Left ventricle myocardium inferior (tissue), 1 donor: ENCODE data around the gene METTL18. TPM values are rescaled to one million over a fixed set of nuclear protein-coding genes. Genes with fewer than 3 reads are reported as not detected.
A peak's percentile ranks its signal among the peaks of the same experiment; 100 is the strongest.

Source experiments
- DNase-seq: peaks from one replicate; pipeline ENCODE4 v3.0.0-alpha.2; 2020
- H3K27ac ChIP-seq: fragments of 200-600 bp; replicated peaks from 2 replicates; pipeline ENCODE4 v1.8.0; 2021
- H3K27me3 ChIP-seq: fragments of 200-600 bp; 2 replicates; pipeline ENCODE4 v1.8.0; 2021; ENCODE audit warnings: low read depth
- H3K36me3 ChIP-seq: fragments of 200-600 bp; 2 replicates; pipeline ENCODE4 v1.8.0; 2021
- H3K4me1 ChIP-seq: fragments of 200-600 bp; 2 replicates; pipeline ENCODE4 v1.8.0; 2021
- H3K4me3 ChIP-seq: fragments of 200-600 bp; 2 replicates; pipeline ENCODE4 v1.8.0; 2021; ENCODE audit warnings: mild to moderate bottlenecking, moderate library complexity
- H3K9me3 ChIP-seq: fragments of 200-600 bp; replicated peaks from 2 replicates; pipeline ENCODE4 v1.8.0; 2021
- CTCF ChIP-seq: fragments of 200-600 bp; IDR thresholded peaks from 2 replicates; pipeline ENCODE4 v1.8.0; 2021; ENCODE audit warnings: antibody characterized with exemption, mild to moderate bottlenecking, borderline replicate concordance
- intact Hi-C: fragments of 100-400 bp; cut with micrococcal nuclease; formaldehyde crosslinking; loops from one replicate; pipeline ENCODE4 v1.11.0; 2022
- total RNA-seq: library from RNA; stranded (reverse); fragmentation: NEBNext Ultra II Directional; extraction: Animal tissue kit (Norgen Biotek cat#: 25700); gene quantifications from one replicate; pipeline ENCODE4 v1.2.1, GENCODE V29; 2021
- donor health status: DM: no; HTN: yes; CAD: no; lungs with severe emphysema.

The METTL18 gene
- total RNA-seq, 1 donor from 2014 or later = 5.9 TPM

GRCh38 chr1:169759038-169759437 lies 35.7 kb downstream of the METTL18 start:
- Histone ChIP-seq H3K36me3 (no peaks in the 10 kb centered on the region), H3K27ac (no peak overlapping the region), H3K4me1 (no peaks in the 10 kb centered on the region), H3K4me3 (no peak overlapping the region), H3K27me3 (peaks cover 19% of the 10 kb centered on the region), H3K9me3 (no peaks in the 10 kb centered on the region)
- intact Hi-C loops = no loop called here
- no peak for DNase-seq
- TF ChIP-seq CTCF = no peak

DNA sequence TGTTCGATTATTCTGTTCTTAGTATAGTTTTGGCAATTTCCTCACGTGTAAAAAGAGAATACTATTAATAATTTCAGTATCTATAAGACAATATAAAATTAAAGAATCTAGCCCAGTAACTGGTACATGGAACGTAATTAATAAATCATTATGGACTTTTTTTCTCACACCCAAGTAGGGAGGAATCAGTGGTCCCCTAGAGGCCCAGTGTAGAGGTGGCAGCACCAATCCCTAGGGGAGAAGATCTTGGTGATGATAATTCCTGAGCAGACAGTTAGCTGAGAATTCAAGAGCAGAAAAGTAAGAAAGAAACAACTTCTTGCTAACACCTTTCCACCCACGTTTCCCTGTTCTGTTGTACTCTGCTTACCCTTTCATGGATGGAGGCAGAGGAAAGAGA lies 41.2 kb downstream of the METTL18 start:
- no peak for DNase-seq
- Histone ChIP-seq H3K27me3 (peaks cover 24% of the 10 kb centered on the region), H3K27ac (no peak overlapping the region), H3K4me1 (no peaks in the 10 kb centered on the region), H3K36me3 (no peaks in the 10 kb centered on the region), H3K4me3 (no peak overlapping the region), H3K9me3 (no peaks in the 10 kb centered on the region)
- TF ChIP-seq CTCF = no peak
- intact Hi-C loops = no loop called here

- DNase-seq = no peak
- H3K4me3 ChIP-seq = no peak overlapping the region
- intact Hi-C loops = no loop called here
- H3K4me1 ChIP-seq = peaks cover 1% of the 10 kb centered on the region
- no peaks in the 10 kb centered on the region for H3K9me3 ChIP-seq
- no peaks in the 10 kb centered on the region for H3K36me3 ChIP-seq
- TF ChIP-seq CTCF = no peak
- peaks cover 11% of the 10 kb centered on the region for H3K27me3 ChIP-seq
- H3K27ac ChIP-seq = no peak overlapping the region
These were observed 44.7 kb downstream of the METTL18 start for GRCh38 chr1:169750041-169750440.

GRCh38 chr1:169746550-169746949 lies 48.2 kb downstream of the METTL18 start:
- TF ChIP-seq CTCF = no peak
- Histone ChIP-seq H3K4me1 (peaks cover 7% of the 10 kb centered on the region), H3K36me3 (no peaks in the 10 kb centered on the region), H3K4me3 (no peak overlapping the region), H3K27me3 (no peaks in the 10 kb centered on the region), H3K27ac (no peak overlapping the region), H3K9me3 (no peaks in the 10 kb centered on the region)
- intact Hi-C loops = no loop called here
- no peak for DNase-seq

- no peak for TF ChIP-seq CTCF
- no peak overlapping the region for H3K4me3 ChIP-seq
- no peaks in the 10 kb centered on the region for H3K27me3 ChIP-seq
- H3K36me3 ChIP-seq = no peaks in the 10 kb centered on the region
- intact Hi-C loops = no loop called here
- no peaks in the 10 kb centered on the region for H3K9me3 ChIP-seq
- H3K27ac ChIP-seq = peak overlapping the region; percentile 17
- no peak for DNase-seq
- peaks cover 20% of the 10 kb centered on the region for H3K4me1 ChIP-seq
These were observed 49.5 kb downstream of the METTL18 start for GRCh38 chr1:169745015-169745861.

Other genes with a start within 250 kb of the METTL18 start
- gene F5, start 208.4 kb downstream of the METTL18 start, total RNA-seq = 14.7 TPM
- gene SELP, start 164.8 kb downstream of the METTL18 start, total RNA-seq = 10.9 TPM
- gene SELL, start 83.3 kb downstream of the METTL18 start, total RNA-seq = 1.2 TPM
- 0.44 TPM for gene SELE, start 60.8 kb downstream of the METTL18 start, total RNA-seq
- 5.6 TPM for gene SCYL3, start 99.0 kb upstream of the METTL18 start, total RNA-seq